HL-60 (cell line): ENCODE measurements around the gene C12orf60.

Source experiments
- CTCF ChIP-seq: IDR thresholded peaks from one replicate; pipeline ENCODE4 v1.5.1; 2011; ENCODE audit warnings: low read length, control low read depth, inconsistent platforms; ENCODE audit not compliant: insufficient read depth
- GABPA ChIP-seq: IDR thresholded peaks from 2 replicates; pipeline ENCODE4 v1.6.1; 2012; ENCODE audit warnings: low read depth
- POLR2AphosphoS5 ChIP-seq: IDR thresholded peaks from 2 replicates; pipeline ENCODE4 v1.6.1; 2012; ENCODE audit warnings: low read depth
- SPI1 ChIP-seq: IDR thresholded peaks from 2 replicates; pipeline ENCODE4 v1.6.1; 2012; ENCODE audit warnings: low read depth, mild to moderate bottlenecking, borderline replicate concordance

- no peak for TF ChIP-seq CTCF
- no peak for TF ChIP-seq SPI1
- no peak for TF ChIP-seq POLR2AphosphoS5
- no peak for TF ChIP-seq GABPA
Observed at GRCh38 chr12:14849661-14850060, 46.2 kb downstream of the C12orf60 start.
